Caco-2 (cell line): ENCODE measurements around the gene RBMX2. TPM values are rescaled to one million over a fixed set of nuclear protein-coding genes. Genes with fewer than 3 reads are reported as not detected.
"Not testable (repeated sequence)": the region's sequence is repeated elsewhere in the genome, so short reads cannot be mapped to it uniquely, and the experiment has no call there.

ENCODE experiments used
- BruUV-seq: library from RNA; stranded (reverse); fragments of 400-500 nt; replicated peaks from 2 replicates; lab custom pipeline; 2021; lab: Mats Ljungman, UMichigan
- CTCF ChIA-PET: fragments of 300-600 bp; sonication (Branson Sonifier 250); formaldehyde crosslinking; loops from one replicate; lab custom pipeline; 2022; ENCODE audit warnings: antibody characterized with exemption; lab: Charles Lee
- POLR2A ChIA-PET: fragments of 300-600 bp; sonication (Branson Sonifier 250); formaldehyde crosslinking; loops from one replicate; lab custom pipeline; 2022; ENCODE audit warnings: antibody characterized with exemption; lab: Charles Lee
- DNase-seq, 2 experiments: peaks; one replicate each; pipeline versions ENCODE4 v3.0.0 to v3.0.0-alpha.2; 2020 to 2022
- H3K27me3 ChIP-seq: replicated peaks from 2 replicates; pipeline ENCODE4 v1.6.0; 2011; ENCODE audit warnings: low read length; ENCODE audit not compliant: control insufficient read depth, insufficient read depth
- H3K36me3 ChIP-seq: 2 replicates; pipeline ENCODE4 v1.5.1; 2011; ENCODE audit warnings: low read length; ENCODE audit not compliant: control insufficient read depth, insufficient read depth
- H3K4me1 ChIP-seq: fragments of 250-450 bp; sonication (Bioruptor Pico); 2 replicates; pipeline ENCODE4 v1.5.1; 2020; ENCODE audit warnings: mild to moderate bottlenecking
- H3K4me3 ChIP-seq: 2 replicates; pipeline ENCODE4 v1.5.1; 2011; ENCODE audit warnings: low read depth, mild to moderate bottlenecking, control low read depth, low read length
- H3K9me3 ChIP-seq: fragments of 250-450 bp; sonication (Bioruptor Pico); 2 replicates; pipeline ENCODE4 v1.5.1; 2020; ENCODE audit warnings: mild to moderate bottlenecking, moderate library complexity
- H3K27ac Mint-ChIP-seq: one replicate; pipeline ENCODE4 v1.8.0; 2022; ENCODE audit warnings: mixed read lengths; ENCODE audit not compliant: unreplicated experiment
- H3K27me3 Mint-ChIP-seq: one replicate; pipeline ENCODE4 v1.8.0; 2022; ENCODE audit warnings: mixed read lengths; ENCODE audit not compliant: insufficient read depth, unreplicated experiment
- H3K36me3 Mint-ChIP-seq: one replicate; pipeline ENCODE4 v1.8.0; 2022; ENCODE audit warnings: mild to moderate bottlenecking, mixed read lengths; ENCODE audit not compliant: insufficient read depth, unreplicated experiment
- H3K4me1 Mint-ChIP-seq: one replicate; pipeline ENCODE4 v1.8.0; 2022; ENCODE audit warnings: low read depth, mixed read lengths; ENCODE audit not compliant: unreplicated experiment
- H3K4me3 Mint-ChIP-seq: one replicate; pipeline ENCODE4 v1.8.0; 2022; ENCODE audit warnings: mild to moderate bottlenecking, moderate library complexity, mixed read lengths; ENCODE audit not compliant: unreplicated experiment
- H3K9me3 Mint-ChIP-seq: one replicate; pipeline ENCODE4 v1.8.0; 2022; ENCODE audit warnings: mixed read lengths; ENCODE audit not compliant: unreplicated experiment
- intact Hi-C: fragments of 100-400 bp; cut with micrococcal nuclease; formaldehyde crosslinking; loops from one replicate; pipeline ENCODE4 v1.10.0; 2022; ENCODE audit not compliant: unreplicated experiment
- total RNA-seq: library from RNA; stranded (reverse); gene quantifications from 2 replicates; pipeline ENCODE4 v1.2.3, GENCODE V29; 2022
- TF ChIP-seq, protein P1 (sequence below), 2 experiments: fragments of 200-600 bp in 1 of 2; IDR thresholded peaks; 1 replicate in 1 of 2; 2 replicates in 1 of 2; pipeline versions ENCODE4 v1.5.1 to v1.8.0; 2011 to 2022; ENCODE audit warnings: antibody characterized with exemption in 1 of 2, control low read depth in 1 of 2, inconsistent platforms in 1 of 2, low read depth in 1 of 2, low read length in 1 of 2, mild to moderate bottlenecking in 1 of 2, moderate library complexity in 1 of 2; ENCODE audit not compliant: insufficient read depth in 1 of 2, severe bottlenecking in 1 of 2, unreplicated experiment in 1 of 2

RBMX2 gene
- total RNA-seq, 1 experiment from 2014 or later = 22.6 TPM

DNA sequence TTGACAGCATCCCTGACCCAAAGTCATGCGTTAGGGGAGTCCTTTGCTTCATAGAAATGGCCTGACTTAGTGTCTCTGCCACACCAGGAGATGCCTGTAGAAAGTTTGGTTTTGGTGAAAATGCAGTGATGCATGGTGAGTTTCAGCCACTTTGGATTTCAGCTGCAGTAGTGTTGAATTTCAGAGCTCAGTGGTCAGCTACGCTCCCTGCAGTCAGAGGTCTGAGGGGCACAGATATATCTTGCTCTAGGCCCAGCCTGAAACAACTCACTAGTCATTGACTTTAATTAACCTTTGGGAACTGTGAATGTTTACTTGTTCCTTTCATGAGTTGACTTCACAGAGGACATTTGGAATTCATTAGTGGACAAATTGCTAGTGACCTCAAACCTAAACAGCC, 17.5 kb downstream of the RBMX2 start:
- no peak for DNase-seq
- BruUV-seq = no TSS peak
- Histone ChIP-seq H3K4me3 (no peak overlapping the region), H3K36me3 (no peaks in the 10 kb centered on the region), H3K27me3 (no peaks in the 10 kb centered on the region), H3K4me1 (no peaks in the 10 kb centered on the region), H3K9me3 (no peaks in the 10 kb centered on the region)
- no peak overlapping the region for H3K27ac Mint-ChIP-seq
- TF ChIP-seq, protein P1, sequence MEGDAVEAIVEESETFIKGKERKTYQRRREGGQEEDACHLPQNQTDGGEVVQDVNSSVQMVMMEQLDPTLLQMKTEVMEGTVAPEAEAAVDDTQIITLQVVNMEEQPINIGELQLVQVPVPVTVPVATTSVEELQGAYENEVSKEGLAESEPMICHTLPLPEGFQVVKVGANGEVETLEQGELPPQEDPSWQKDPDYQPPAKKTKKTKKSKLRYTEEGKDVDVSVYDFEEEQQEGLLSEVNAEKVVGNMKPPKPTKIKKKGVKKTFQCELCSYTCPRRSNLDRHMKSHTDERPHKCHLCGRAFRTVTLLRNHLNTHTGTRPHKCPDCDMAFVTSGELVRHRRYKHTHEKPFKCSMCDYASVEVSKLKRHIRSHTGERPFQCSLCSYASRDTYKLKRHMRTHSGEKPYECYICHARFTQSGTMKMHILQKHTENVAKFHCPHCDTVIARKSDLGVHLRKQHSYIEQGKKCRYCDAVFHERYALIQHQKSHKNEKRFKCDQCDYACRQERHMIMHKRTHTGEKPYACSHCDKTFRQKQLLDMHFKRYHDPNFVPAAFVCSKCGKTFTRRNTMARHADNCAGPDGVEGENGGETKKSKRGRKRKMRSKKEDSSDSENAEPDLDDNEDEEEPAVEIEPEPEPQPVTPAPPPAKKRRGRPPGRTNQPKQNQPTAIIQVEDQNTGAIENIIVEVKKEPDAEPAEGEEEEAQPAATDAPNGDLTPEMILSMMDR (IDR thresholded peaks at IDR 0.05; ENCODE audit: insufficient read depth in 1 of 2, low read depth in 1 of 2, low read length in 1 of 2, severe bottlenecking in 1 of 2, unreplicated experiment in 1 of 2) = no peak
- H3K4me3 Mint-ChIP-seq = no peak overlapping the region
- no peaks in the 10 kb centered on the region for H3K4me1 Mint-ChIP-seq
- H3K27me3 Mint-ChIP-seq = no peaks in the 10 kb centered on the region
- ChIA-PET CTCF (no interaction called here), POLR2A (no interaction called here)
- no peaks in the 10 kb centered on the region for H3K36me3 Mint-ChIP-seq
- H3K9me3 Mint-ChIP-seq = no peaks in the 10 kb centered on the region
- intact Hi-C loops = no loop called here

DNA sequence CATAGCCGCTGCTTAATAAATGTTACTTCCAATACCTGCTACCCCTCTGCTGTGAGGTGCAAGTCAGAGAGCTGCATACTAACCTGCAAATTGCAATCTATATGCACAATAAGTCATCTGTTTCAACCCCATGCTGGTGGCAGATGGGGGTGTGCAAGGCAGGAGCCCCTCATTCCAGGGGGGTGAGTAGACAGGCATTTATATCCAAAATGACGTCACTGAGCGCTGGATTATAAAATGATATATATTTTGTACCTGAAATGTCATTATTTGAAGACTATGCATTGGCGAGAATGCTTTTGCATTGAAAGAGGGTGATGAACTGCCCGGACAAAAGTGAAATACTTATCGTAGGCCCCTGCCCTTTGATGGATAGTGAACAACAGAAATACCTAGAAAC, 24.7 kb downstream of the RBMX2 start:
- H3K4me3 ChIP-seq = no peak overlapping the region
- H3K4me1 ChIP-seq = no peaks in the 10 kb centered on the region
- intact Hi-C loops = no loop called here
- Mint-ChIP-seq H3K9me3 (no peaks in the 10 kb centered on the region), H3K27me3 (peaks cover 7% of the 10 kb centered on the region), H3K4me3 (no peak overlapping the region), H3K27ac (no peak overlapping the region), H3K4me1 (no peaks in the 10 kb centered on the region), H3K36me3 (no peaks in the 10 kb centered on the region)
- DNase-seq = no peak
- TF ChIP-seq, protein P1 (IDR thresholded peaks at IDR 0.05; ENCODE audit: insufficient read depth in 1 of 2, low read depth in 1 of 2, low read length in 1 of 2, severe bottlenecking in 1 of 2, unreplicated experiment in 1 of 2) = no peak
- no peaks in the 10 kb centered on the region for H3K27me3 ChIP-seq
- BruUV-seq = no TSS peak
- ChIA-PET CTCF (no interaction called here), POLR2A (no interaction called here)
- no peaks in the 10 kb centered on the region for H3K36me3 ChIP-seq
- no peaks in the 10 kb centered on the region for H3K9me3 ChIP-seq

DNA sequence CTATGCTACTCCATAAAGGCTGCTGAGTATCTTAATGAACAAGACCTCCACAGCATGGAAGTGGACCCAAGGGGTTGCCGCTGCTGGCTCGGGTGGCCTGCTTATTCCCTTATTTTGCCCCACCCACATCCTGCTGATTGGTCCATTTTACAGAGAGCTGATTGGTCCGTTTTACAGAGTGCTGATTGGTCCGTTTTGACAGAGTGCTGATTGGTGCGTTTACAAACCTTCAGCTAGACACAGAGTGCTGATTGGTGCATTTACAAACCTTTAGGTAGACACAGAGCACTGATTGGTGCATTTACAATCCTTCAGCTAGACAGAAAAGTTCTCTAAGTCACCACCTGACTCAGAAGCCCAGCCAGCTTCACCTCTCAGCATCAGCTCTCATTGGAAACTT, 27.4 kb downstream of the RBMX2 start:
- H3K4me1 Mint-ChIP-seq = not testable (repeated sequence)
- CTCF ChIA-PET = interaction anchor here (0.6 kb wide), 1 partner anchor 34 kb away, joined by 4 read pairs; no protein-coding TSS in a partner anchor

DNA sequence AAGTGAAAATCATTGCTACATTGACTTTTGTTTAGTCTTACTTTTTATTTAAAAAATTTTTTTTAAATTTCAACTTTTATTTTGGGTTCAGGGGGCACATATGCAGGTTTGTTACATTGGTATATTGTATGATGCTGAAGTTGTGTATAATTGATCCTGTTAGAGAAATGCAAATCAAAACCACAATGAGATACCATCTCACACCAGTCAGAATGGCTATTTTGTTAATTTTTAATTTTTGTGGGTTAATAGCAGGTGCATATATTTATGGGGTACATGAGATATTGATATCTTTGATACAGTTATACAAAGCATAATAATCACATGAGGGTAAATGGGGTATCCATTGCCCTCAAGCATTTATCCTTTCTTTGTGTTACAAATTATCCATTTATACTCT, 34.1 kb downstream of the RBMX2 start:
- Mint-ChIP-seq H3K4me3 (no peak overlapping the region), H3K4me1 (no peaks in the 10 kb centered on the region), H3K27me3 (peaks cover 6% of the 10 kb centered on the region), H3K27ac (no peak overlapping the region), H3K9me3 (no peaks in the 10 kb centered on the region), H3K36me3 (no peaks in the 10 kb centered on the region)
- Histone ChIP-seq H3K4me3 (no peak overlapping the region), H3K9me3 (no peaks in the 10 kb centered on the region), H3K4me1 (no peaks in the 10 kb centered on the region), H3K27me3 (no peaks in the 10 kb centered on the region), H3K36me3 (no peaks in the 10 kb centered on the region)
- ChIA-PET POLR2A (no interaction called here), CTCF (no interaction called here)
- intact Hi-C loops = no loop called here
- BruUV-seq = no TSS peak
- TF ChIP-seq, protein P1 (IDR thresholded peaks at IDR 0.05; ENCODE audit: insufficient read depth in 1 of 2, low read depth in 1 of 2, low read length in 1 of 2, severe bottlenecking in 1 of 2, unreplicated experiment in 1 of 2) = no peak
- DNase-seq = no peak

More for the DNA sequence above, 27.4 kb downstream of the RBMX2 start:
- H3K27ac Mint-ChIP-seq, H3K4me1 ChIP-seq, H3K36me3 ChIP-seq, H3K9me3 ChIP-seq, BruUV-seq, intact Hi-C loops, H3K4me3 ChIP-seq, H3K36me3 Mint-ChIP-seq, H3K4me3 Mint-ChIP-seq, H3K9me3 Mint-ChIP-seq, DNase-seq, H3K27me3 ChIP-seq, POLR2A ChIA-PET: not testable (repeated sequence)
- peaks cover 10% of the 10 kb centered on the region for H3K27me3 Mint-ChIP-seq

DNA sequence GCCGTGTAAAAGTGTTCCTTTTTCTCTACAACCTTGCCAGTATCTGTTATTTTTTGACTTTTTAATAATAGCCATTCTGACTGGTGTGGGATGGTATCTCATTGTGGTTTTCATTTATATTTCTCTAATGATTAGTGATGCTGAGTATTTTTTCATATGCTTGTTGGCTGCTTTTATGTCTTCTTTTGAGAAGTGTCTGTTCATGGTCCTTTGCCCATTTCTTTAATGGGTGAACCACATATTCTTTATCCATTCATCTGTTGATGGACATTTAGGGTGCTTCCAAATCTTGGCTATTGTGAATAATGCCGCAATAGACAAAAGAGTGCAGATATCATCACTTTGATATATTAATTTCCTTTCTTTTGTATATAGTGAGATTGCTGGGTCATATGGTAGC, 36.2 kb downstream of the RBMX2 start:
- intact Hi-C loops, H3K27ac Mint-ChIP-seq, H3K4me3 ChIP-seq, BruUV-seq, H3K4me3 Mint-ChIP-seq, H3K9me3 Mint-ChIP-seq, H3K36me3 ChIP-seq, H3K4me1 ChIP-seq, H3K27me3 Mint-ChIP-seq, DNase-seq, H3K9me3 ChIP-seq, POLR2A ChIA-PET, H3K27me3 ChIP-seq, H3K4me1 Mint-ChIP-seq, CTCF ChIA-PET, H3K36me3 Mint-ChIP-seq: not testable (repeated sequence)
